Epithelial cell of prostate (primary cell): ENCODE results near the gene RAB5B.

Experiments used
- DNase-seq: peaks from one replicate; pipeline ENCODE4 v3.0.0-alpha.2; 2011; ENCODE audit warnings: low read depth, low spot score
- H3K27ac ChIP-seq: fragments of 450-650 bp; 2 replicates; pipeline ENCODE4 v1.5.1; 2017; ENCODE audit warnings: mild to moderate bottlenecking

The RAB5B gene

GRCh38 chr12:55940065-55940732 lies 33.7 kb upstream of the RAB5B start:
- H3K27ac ChIP-seq, result peak overlapping the region; percentile 99
- no peak for DNase-seq

GRCh38 chr12:55942055-55942454 lies 31.8 kb upstream of the RAB5B start:
- peak overlapping the region; percentile 23 for H3K27ac ChIP-seq
- DNase-seq, result no peak

GRCh38 chr12:55942577-55943136 lies 31.2 kb upstream of the RAB5B start:
- H3K27ac ChIP-seq, result peak overlapping the region; percentile 23
- no peak for DNase-seq

GRCh38 chr12:55946553-55946952 lies 27.3 kb upstream of the RAB5B start:
- H3K27ac ChIP-seq, result no peak overlapping the region
- no peak for DNase-seq

- H3K27ac ChIP-seq, result peak overlapping the region; percentile 56
Measured at GRCh38 chr12:55955344-55955743, 18.5 kb upstream of the RAB5B start.

GRCh38 chr12:55955800-55956508 lies 17.9 kb upstream of the RAB5B start:
- peak overlapping the region; percentile 56 for H3K27ac ChIP-seq
- DNase-seq, result peak; percentile 73

More at GRCh38 chr12:55955344-55955743, 18.5 kb upstream of the RAB5B start:
- no peak for DNase-seq

GRCh38 chr12:55957106-55957859 lies 16.6 kb upstream of the RAB5B start:
- DNase-seq, result no peak
- H3K27ac ChIP-seq, result peak overlapping the region; percentile 56

GRCh38 chr12:55963760-55964159 lies 10.1 kb upstream of the RAB5B start:
- no peak overlapping the region for H3K27ac ChIP-seq

GRCh38 chr12:55965240-55965639 lies 8.6 kb upstream of the RAB5B start:
- no peak for DNase-seq
- H3K27ac ChIP-seq, result no peak overlapping the region

More at GRCh38 chr12:55963760-55964159, 10.1 kb upstream of the RAB5B start:
- no peak for DNase-seq

GRCh38 chr12:55965941-55966407 lies 7.9 kb upstream of the RAB5B start, which contains the start of gene PMEL:
Gene PMEL, minus strand, starts transcription at chr12:55966042. Its CDS starts 31 bp downstream, at chr12:55966011.
- no peak for DNase-seq
- H3K27ac ChIP-seq, result peak within 1 kb of the TSS; percentile 47

GRCh38 chr12:55966408-55967281 lies 7.2 kb upstream of the RAB5B start, which contains the start of gene CDK2:
Gene CDK2, plus strand, starts transcription at chr12:55966830. Its CDS starts 179 bp downstream, at chr12:55967009.
- DNase-seq, result no peak
- H3K27ac ChIP-seq, result peak within 1 kb of the TSS; percentile 47

GRCh38 chr12:55969356-55969755 lies 4.5 kb upstream of the RAB5B start:
- H3K27ac ChIP-seq, result no peak overlapping the region
- no peak for DNase-seq

GRCh38 chr12:55970775-55971174 lies 3.1 kb upstream of the RAB5B start:
- peak overlapping the region; percentile 93 for H3K27ac ChIP-seq
- DNase-seq, result no peak

GRCh38 chr12:55972042-55972441 lies 1.8 kb upstream of the RAB5B start:
- peak overlapping the region; percentile 93 for H3K27ac ChIP-seq
- DNase-seq, result peak; percentile 52

- no peak for DNase-seq
Measured at GRCh38 chr12:55972456-55972855, 1.4 kb upstream of the RAB5B start.

GRCh38 chr12:55972911-55973598 lies 823 bp upstream of the RAB5B start:
- no peak for DNase-seq
- peak overlapping the region; percentile 93 for H3K27ac ChIP-seq

More at GRCh38 chr12:55972456-55972855, 1.4 kb upstream of the RAB5B start:
- peak overlapping the region; percentile 93 for H3K27ac ChIP-seq

GRCh38 chr12:55974308-55974730 lies 441 bp downstream of the RAB5B start:
- DNase-seq, result no peak
- peak overlapping the region; percentile 93 for H3K27ac ChIP-seq

- DNase-seq, result no peak
- H3K27ac ChIP-seq, result no peak overlapping the region
Measured at GRCh38 chr12:55978393-55978792, 4.5 kb downstream of the RAB5B start.

- no peak for DNase-seq
Measured at GRCh38 chr12:55979069-55979468, 5.2 kb downstream of the RAB5B start.

More at GRCh38 chr12:55979069-55979468, 5.2 kb downstream of the RAB5B start:
- no peak overlapping the region for H3K27ac ChIP-seq
